ENCODE measurements around the gene LRRC8C. TPM values are rescaled to one million over a fixed set of nuclear protein-coding genes. Genes with fewer than 3 reads are reported as not detected.

Gene LRRC8C
- total and polyA plus RNA-seq, 10 of the 15 experiments (the other 5 are each of a cell fraction or from before 2014, with no cell fraction given) = 2.3 to 16.3 (median 10.8) TPM

- ChIA-PET RAD21 (ENCODE audit: unreplicated experiment) (interaction anchor here (0.7 to 3.0 kb wide), 8 partner anchors 9 to 69 kb away, joined by 3 to 20 read pairs (median 4); partner anchors contain the start of gene LRRC8C), POLR2A (no interaction called here), CTCF (interaction anchor here (1.0 to 3.1 kb wide), 7 partner anchors 14 to 65 kb away, joined by 3 to 9 read pairs (median 4); no protein-coding TSS in a partner anchor), SMC1A (ENCODE audit: uncharacterized antibody, unreplicated experiment) (interaction anchor here (0.7 to 8.4 kb wide), 19 partner anchors 8 to 83 kb away, joined by 3 to 70 read pairs (median 5); no protein-coding TSS in a partner anchor)
- peaks cover 22% of the 10 kb centered on the region for H3K4me1 ChIP-seq (ENCODE audit: control insufficient read depth, insufficient read depth, low read length)
- WGBS (ENCODE audit: insufficient coverage, insufficient replicate concordance, low lambda C conversion rate, missing lambda C conversion rate) = 45% methylated on average over 1 of the region's 1 CpG
- H3K4me3 ChIP-seq = no peak overlapping the region
- H3K4me2 ChIP-seq (ENCODE audit: control insufficient read depth, insufficient read depth) = no peak overlapping the region; the same call in 1 of the 2 replicates
- ATAC-seq = no peak
- intact Hi-C loops (cut with micrococcal nuclease; ENCODE audit: unreplicated experiment) = no loop called here
- no peaks in the 10 kb centered on the region for H3K27me3 ChIP-seq (replicated peaks in 1 of 2; ENCODE audit: control insufficient read depth in 2 of 2, insufficient read depth in 2 of 2, low read length in 1 of 2)
- no peaks in the 10 kb centered on the region for H4K20me1 ChIP-seq (ENCODE audit: control insufficient read depth, insufficient read depth)
- H3K27ac ChIP-seq (ENCODE audit: control insufficient read depth, insufficient read depth) = no peak overlapping the region; the same call in 1 of the 2 replicates
- no peak overlapping the region for H2AFZ ChIP-seq (ENCODE audit: control insufficient read depth, low read depth, low read length)
- no TSS peak for BruUV-seq (replicated peaks)
- FAIRE-seq = no peak
- TF ChIP-seq ZNF384 (IDR thresholded peaks at IDR 0.05; ENCODE audit: borderline replicate concordance, low read depth, low read length) = no peak
- no peak for TF ChIP-seq SMAD5 (IDR thresholded peaks at IDR 0.05; ENCODE audit: low read depth)
- TF ChIP-seq TAF1 (IDR thresholded peaks at IDR 0.05; ENCODE audit: borderline replicate concordance, low read depth, low read length) = no peak
- TF ChIP-seq POLR2AphosphoS2 (IDR thresholded peaks at IDR 0.05; ENCODE audit: low read depth, low read length) = no peak
- no peak for TF ChIP-seq IKZF2 (IDR thresholded peaks at IDR 0.05)
- TF ChIP-seq STAT3 (IDR thresholded peaks at IDR 0.05; ENCODE audit: low read depth, low read length) = no peak
- TF ChIP-seq BCL3 (IDR thresholded peaks at IDR 0.05; ENCODE audit: borderline replicate concordance, insufficient read depth, low read depth, low read length, poor library complexity, severe bottlenecking) = no peak
- TF ChIP-seq TCF3 (IDR thresholded peaks at IDR 0.05; ENCODE audit: borderline replicate concordance, insufficient read depth, low read depth, low read length) = no peak
- TF ChIP-seq ZNF24 (IDR thresholded peaks at IDR 0.05) = no peak
- TF ChIP-seq FOS (IDR thresholded peaks at IDR 0.05; ENCODE audit: borderline replicate concordance, extremely low read depth, insufficient read length) = no peak
- TF ChIP-seq ESRRA (IDR thresholded peaks at IDR 0.05; ENCODE audit: low read length) = no peak
- TF ChIP-seq ETV6 (conservative IDR thresholded peaks at IDR 0.05 in 1 of 2, IDR thresholded peaks at IDR 0.05 in 1 of 2; ENCODE audit: borderline replicate concordance in 1 of 2, low read depth in 1 of 2) = no peak
- no peak for TF ChIP-seq PML (IDR thresholded peaks at IDR 0.05; ENCODE audit: low read length)
- TF ChIP-seq BCL11A (IDR thresholded peaks at IDR 0.05; ENCODE audit: low read depth, low read length) = no peak
- TF ChIP-seq BACH1 (IDR thresholded peaks at IDR 0.05; ENCODE audit: borderline replicate concordance) = no peak
- no peaks in the 10 kb centered on the region; the same call in 2 of the 3 replicates for H3K9me3 ChIP-seq (replicated peaks; ENCODE audit: control insufficient read depth, insufficient read depth, low read length)
- no peak for DNase-seq (ENCODE audit: low read depth, low spot score)
- H3K36me3 ChIP-seq (ENCODE audit: control insufficient read depth in 2 of 2, insufficient read depth in 2 of 2, low read length in 1 of 2) = no peaks in the 10 kb centered on the region; a peak in 1 of 4 replicates
- no peaks in the 10 kb centered on the region for H3K79me2 ChIP-seq (ENCODE audit: control insufficient read depth, insufficient read depth, low read length)
- in situ Hi-C loops (cut with MboI) = no loop called here
- H3K9ac ChIP-seq (ENCODE audit: control insufficient read depth, insufficient read depth, low read length) = no peak overlapping the region
Measured at GRCh38 chr1:89698624-89699023, 65.7 kb downstream of the LRRC8C start.
